ENCODE data around the gene MGAT1. TPM values are rescaled to one million over a fixed set of nuclear protein-coding genes. Genes with fewer than 3 reads are reported as not detected.
"Not testable (repeated sequence)": the region's sequence is repeated elsewhere in the genome, so short reads cannot be mapped to it uniquely, and the experiment has no call there.

MGAT1 gene
- polyA plus RNA-seq, 1 donor from 2014 or later = 31.8 TPM

DNA sequence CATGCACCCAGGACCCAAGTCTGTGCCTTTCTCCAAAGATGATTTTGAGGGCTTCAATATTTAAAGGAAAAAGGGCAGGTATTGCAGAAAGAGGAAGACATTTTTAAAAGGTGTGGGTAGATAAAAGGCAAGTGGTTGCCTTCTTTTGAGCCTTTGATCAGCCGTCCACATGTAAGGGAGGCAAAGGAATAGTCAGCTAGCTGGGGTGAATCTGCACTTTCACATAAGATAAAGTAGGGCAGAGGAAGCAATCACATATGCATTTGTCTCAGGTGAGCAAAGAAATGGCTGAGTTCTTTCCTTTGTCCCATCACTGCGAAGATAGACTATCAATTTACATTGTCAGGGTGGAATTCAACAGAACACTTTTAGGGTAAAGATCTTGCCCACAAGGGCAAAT, 19.9 kb downstream of the MGAT1 start:
- Histone ChIP-seq H3K9ac (ENCODE audit: low read length) (no peak overlapping the region), H2AFZ (ENCODE audit: low read depth, low read length) (no peak overlapping the region), H3K27ac (ENCODE audit: low read length) (no peak overlapping the region), H4K20me1 (ENCODE audit: insufficient read depth) (no peaks in the 10 kb centered on the region), H3K79me2 (replicated peaks; ENCODE audit: insufficient read depth, low read length) (no peaks in the 10 kb centered on the region), H3K4me2 (ENCODE audit: low read length) (no peak overlapping the region), H3K9me2 (ENCODE audit: insufficient read depth, low read length) (no peaks in the 10 kb centered on the region), H3K9me3 (ENCODE audit: low read length) (no peaks in the 10 kb centered on the region), H3K4me3 (ENCODE audit: low read length) (no peak overlapping the region), H3K27me3 (ENCODE audit: insufficient read depth, low read depth, low read length) (no peaks in the 10 kb centered on the region), H3K36me3 (ENCODE audit: insufficient read depth, low read length) (no peaks in the 10 kb centered on the region), H3F3A (ENCODE audit: insufficient read depth, low read length, poor library complexity, severe bottlenecking) (no peaks in the 10 kb centered on the region)
- TF ChIP-seq EP300 (conservative IDR thresholded peaks at IDR 0.05; ENCODE audit: poor library complexity, severe bottlenecking) = no peak
- TF ChIP-seq, protein P1, sequence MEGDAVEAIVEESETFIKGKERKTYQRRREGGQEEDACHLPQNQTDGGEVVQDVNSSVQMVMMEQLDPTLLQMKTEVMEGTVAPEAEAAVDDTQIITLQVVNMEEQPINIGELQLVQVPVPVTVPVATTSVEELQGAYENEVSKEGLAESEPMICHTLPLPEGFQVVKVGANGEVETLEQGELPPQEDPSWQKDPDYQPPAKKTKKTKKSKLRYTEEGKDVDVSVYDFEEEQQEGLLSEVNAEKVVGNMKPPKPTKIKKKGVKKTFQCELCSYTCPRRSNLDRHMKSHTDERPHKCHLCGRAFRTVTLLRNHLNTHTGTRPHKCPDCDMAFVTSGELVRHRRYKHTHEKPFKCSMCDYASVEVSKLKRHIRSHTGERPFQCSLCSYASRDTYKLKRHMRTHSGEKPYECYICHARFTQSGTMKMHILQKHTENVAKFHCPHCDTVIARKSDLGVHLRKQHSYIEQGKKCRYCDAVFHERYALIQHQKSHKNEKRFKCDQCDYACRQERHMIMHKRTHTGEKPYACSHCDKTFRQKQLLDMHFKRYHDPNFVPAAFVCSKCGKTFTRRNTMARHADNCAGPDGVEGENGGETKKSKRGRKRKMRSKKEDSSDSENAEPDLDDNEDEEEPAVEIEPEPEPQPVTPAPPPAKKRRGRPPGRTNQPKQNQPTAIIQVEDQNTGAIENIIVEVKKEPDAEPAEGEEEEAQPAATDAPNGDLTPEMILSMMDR (IDR thresholded peaks at IDR 0.05; ENCODE audit: poor library complexity, severe bottlenecking) = no peak
- TF ChIP-seq, protein P2, sequence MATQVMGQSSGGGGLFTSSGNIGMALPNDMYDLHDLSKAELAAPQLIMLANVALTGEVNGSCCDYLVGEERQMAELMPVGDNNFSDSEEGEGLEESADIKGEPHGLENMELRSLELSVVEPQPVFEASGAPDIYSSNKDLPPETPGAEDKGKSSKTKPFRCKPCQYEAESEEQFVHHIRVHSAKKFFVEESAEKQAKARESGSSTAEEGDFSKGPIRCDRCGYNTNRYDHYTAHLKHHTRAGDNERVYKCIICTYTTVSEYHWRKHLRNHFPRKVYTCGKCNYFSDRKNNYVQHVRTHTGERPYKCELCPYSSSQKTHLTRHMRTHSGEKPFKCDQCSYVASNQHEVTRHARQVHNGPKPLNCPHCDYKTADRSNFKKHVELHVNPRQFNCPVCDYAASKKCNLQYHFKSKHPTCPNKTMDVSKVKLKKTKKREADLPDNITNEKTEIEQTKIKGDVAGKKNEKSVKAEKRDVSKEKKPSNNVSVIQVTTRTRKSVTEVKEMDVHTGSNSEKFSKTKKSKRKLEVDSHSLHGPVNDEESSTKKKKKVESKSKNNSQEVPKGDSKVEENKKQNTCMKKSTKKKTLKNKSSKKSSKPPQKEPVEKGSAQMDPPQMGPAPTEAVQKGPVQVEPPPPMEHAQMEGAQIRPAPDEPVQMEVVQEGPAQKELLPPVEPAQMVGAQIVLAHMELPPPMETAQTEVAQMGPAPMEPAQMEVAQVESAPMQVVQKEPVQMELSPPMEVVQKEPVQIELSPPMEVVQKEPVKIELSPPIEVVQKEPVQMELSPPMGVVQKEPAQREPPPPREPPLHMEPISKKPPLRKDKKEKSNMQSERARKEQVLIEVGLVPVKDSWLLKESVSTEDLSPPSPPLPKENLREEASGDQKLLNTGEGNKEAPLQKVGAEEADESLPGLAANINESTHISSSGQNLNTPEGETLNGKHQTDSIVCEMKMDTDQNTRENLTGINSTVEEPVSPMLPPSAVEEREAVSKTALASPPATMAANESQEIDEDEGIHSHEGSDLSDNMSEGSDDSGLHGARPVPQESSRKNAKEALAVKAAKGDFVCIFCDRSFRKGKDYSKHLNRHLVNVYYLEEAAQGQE (IDR thresholded peaks at IDR 0.05; ENCODE audit: borderline replicate concordance) = no peak
- TF ChIP-seq POLR2AphosphoS5 (IDR thresholded peaks at IDR 0.05) = no peak
- TF ChIP-seq RAD21 (conservative IDR thresholded peaks at IDR 0.05) = no peak
- no peak for TF ChIP-seq MXI1 (conservative IDR thresholded peaks at IDR 0.05; ENCODE audit: poor library complexity, severe bottlenecking)
- no peak for TF ChIP-seq TAF1 (IDR thresholded peaks at IDR 0.05; ENCODE audit: low read depth)
- TF ChIP-seq SMC3 (conservative IDR thresholded peaks at IDR 0.05; ENCODE audit: poor library complexity) = no peak
- TF ChIP-seq EZH2 (IDR thresholded peaks at IDR 0.05; ENCODE audit: borderline replicate concordance, insufficient read depth, low read length, poor library complexity, severe bottlenecking) = no peak

DNA sequence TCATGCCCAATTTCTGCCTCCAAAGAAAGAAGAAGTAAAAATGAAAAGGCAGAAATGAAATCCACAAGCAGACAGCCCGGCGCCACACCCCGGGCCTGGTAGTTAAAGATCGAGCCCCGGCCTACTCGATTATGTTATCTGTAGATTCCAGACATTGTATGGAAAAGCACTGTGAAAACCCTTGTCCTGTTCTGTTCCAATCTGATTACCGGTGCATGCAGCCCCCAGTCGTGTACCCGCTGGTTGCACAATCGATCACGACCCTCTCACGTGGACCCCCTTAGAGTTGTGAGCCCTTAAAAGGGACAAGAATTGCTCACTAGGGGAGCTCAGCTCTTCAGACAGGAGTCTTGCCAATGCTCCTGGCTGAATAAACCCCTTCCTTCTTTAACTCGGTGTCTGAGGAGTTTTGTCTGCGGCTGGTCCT, 20.7 kb downstream of the MGAT1 start:
- H3K36me3 ChIP-seq (ENCODE audit: insufficient read depth, low read length); H3K4me2 ChIP-seq (ENCODE audit: low read length); H3F3A ChIP-seq (ENCODE audit: insufficient read depth, low read length, poor library complexity, severe bottlenecking); H3K9ac ChIP-seq (ENCODE audit: low read length); H3K27me3 ChIP-seq (ENCODE audit: insufficient read depth, low read depth, low read length); H4K20me1 ChIP-seq (ENCODE audit: insufficient read depth); H3K27ac ChIP-seq (ENCODE audit: low read length); H3K9me2 ChIP-seq (ENCODE audit: insufficient read depth, low read length); H3K79me2 ChIP-seq (replicated peaks; ENCODE audit: insufficient read depth, low read length); H2AFZ ChIP-seq (ENCODE audit: low read depth, low read length); H3K9me3 ChIP-seq (ENCODE audit: low read length); H3K4me3 ChIP-seq (ENCODE audit: low read length): not testable (repeated sequence)
